ENCODE measurements around the gene COQ4. TPM values are rescaled to one million over a fixed set of nuclear protein-coding genes. Genes with fewer than 3 reads are reported as not detected.
A peak's percentile ranks its signal among the peaks of the same experiment; 100 is the strongest.

Gene COQ4
- total RNA-seq, 1 donor from 2014 or later: 58.5 TPM

DNA sequence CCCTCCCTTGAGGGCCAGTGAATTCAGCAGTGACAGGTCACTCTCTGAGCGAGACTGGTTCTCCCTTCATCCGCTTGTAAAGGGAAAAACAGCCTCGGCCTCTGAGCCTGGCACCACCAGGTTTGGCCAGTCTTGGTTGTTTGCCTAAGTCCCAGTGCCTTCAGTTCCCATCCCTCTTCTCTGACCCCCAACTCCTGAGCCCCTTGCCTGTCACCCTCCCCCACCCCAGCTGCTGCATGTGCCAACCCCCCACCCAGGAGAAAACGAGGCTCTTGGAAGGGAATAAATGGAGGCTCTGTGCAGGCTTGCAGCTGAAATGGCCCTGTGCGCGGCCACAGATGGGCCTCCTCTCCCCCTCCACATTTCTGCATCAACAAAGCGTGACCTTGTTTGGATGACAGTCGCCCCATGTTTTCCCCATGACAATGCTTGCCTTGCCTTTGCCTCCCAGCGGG is 51.6 kb downstream of the COQ4 start:
- H3K27me3 Mint-ChIP-seq: no peaks in the 10 kb centered on the region
- TF ChIP-seq, protein P1, sequence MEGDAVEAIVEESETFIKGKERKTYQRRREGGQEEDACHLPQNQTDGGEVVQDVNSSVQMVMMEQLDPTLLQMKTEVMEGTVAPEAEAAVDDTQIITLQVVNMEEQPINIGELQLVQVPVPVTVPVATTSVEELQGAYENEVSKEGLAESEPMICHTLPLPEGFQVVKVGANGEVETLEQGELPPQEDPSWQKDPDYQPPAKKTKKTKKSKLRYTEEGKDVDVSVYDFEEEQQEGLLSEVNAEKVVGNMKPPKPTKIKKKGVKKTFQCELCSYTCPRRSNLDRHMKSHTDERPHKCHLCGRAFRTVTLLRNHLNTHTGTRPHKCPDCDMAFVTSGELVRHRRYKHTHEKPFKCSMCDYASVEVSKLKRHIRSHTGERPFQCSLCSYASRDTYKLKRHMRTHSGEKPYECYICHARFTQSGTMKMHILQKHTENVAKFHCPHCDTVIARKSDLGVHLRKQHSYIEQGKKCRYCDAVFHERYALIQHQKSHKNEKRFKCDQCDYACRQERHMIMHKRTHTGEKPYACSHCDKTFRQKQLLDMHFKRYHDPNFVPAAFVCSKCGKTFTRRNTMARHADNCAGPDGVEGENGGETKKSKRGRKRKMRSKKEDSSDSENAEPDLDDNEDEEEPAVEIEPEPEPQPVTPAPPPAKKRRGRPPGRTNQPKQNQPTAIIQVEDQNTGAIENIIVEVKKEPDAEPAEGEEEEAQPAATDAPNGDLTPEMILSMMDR (conservative IDR thresholded peaks at IDR 0.05): no peak

GRCh38 chr9:128375865-128376264 is 53.2 kb downstream of the COQ4 start:
- Mint-ChIP-seq H3K27ac (no peak overlapping the region), H3K9me3 (no peaks in the 10 kb centered on the region), H3K4me1 (ENCODE audit: unreplicated experiment) (peaks cover 20% of the 10 kb centered on the region), H3K4me3 (no peak overlapping the region), H3K36me3 (no peaks in the 10 kb centered on the region), H3K27me3 (no peaks in the 10 kb centered on the region)
- DNase-seq (ENCODE audit: extremely low spot score, unreplicated experiment): no peak
- TF ChIP-seq, protein P1 (conservative IDR thresholded peaks at IDR 0.05): no peak

More for the DNA sequence above, 51.6 kb downstream of the COQ4 start:
- no peaks in the 10 kb centered on the region for H3K9me3 Mint-ChIP-seq
- peaks cover 29% of the 10 kb centered on the region for H3K4me1 Mint-ChIP-seq (ENCODE audit: unreplicated experiment)
- no peak overlapping the region for H3K4me3 Mint-ChIP-seq
- no peaks in the 10 kb centered on the region for H3K36me3 Mint-ChIP-seq
- no peak overlapping the region for H3K27ac Mint-ChIP-seq
- no peak for DNase-seq (ENCODE audit: extremely low spot score, unreplicated experiment)

- no peaks in the 10 kb centered on the region for H3K9me3 Mint-ChIP-seq
- H3K36me3 Mint-ChIP-seq: peaks cover 5% of the 10 kb centered on the region
- H3K27me3 Mint-ChIP-seq: no peaks in the 10 kb centered on the region
- H3K4me1 Mint-ChIP-seq (ENCODE audit: unreplicated experiment): peaks cover 4% of the 10 kb centered on the region
- TF ChIP-seq, protein P1 (conservative IDR thresholded peaks at IDR 0.05): no peak
- no peak for DNase-seq (ENCODE audit: extremely low spot score, unreplicated experiment)
- H3K4me3 Mint-ChIP-seq: no peak overlapping the region
- H3K27ac Mint-ChIP-seq: no peak overlapping the region
Observed at GRCh38 chr9:128382261-128382660, 59.6 kb downstream of the COQ4 start.

DNA sequence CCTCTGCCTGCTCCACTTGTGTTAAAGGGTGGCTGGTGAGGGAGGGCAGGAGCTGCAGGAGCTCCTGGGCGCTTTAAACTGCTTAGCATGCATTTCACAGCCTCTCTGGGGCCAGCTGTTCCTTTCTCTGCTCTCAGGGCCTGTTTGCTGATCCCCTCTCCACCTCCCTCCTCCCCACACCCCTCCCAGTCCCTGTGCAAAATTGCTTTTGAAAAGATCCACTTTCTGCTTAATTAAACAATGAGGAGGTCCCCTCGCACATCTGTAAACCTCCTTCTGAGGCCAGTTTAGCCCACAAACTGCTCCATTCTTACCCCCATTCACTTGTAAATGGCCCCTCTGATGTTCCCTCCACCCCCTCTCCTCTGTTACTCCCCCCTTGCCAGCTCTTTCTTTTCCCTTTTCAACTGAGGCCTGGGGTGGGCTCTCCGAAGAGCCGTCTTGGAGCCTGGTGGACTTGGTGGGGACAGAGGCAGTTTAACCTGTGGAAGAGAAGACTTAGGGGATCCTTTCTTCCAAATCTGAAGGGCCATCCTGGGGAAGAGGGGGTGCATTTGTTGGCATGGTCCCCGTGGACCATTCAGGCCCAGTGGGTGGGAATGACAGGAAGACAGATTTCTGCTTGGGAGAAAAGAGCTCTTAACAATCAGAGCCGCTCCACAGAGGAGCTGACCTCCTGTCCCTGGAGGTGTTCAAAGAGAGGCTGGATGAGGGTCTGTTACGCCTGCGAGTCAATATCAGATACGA is 60.5 kb downstream of the COQ4 start:
- no peak for DNase-seq (ENCODE audit: extremely low spot score, unreplicated experiment)
- H3K36me3 Mint-ChIP-seq: peaks cover 8% of the 10 kb centered on the region
- no peaks in the 10 kb centered on the region for H3K9me3 Mint-ChIP-seq
- no peaks in the 10 kb centered on the region for H3K27me3 Mint-ChIP-seq
- no peak overlapping the region for H3K27ac Mint-ChIP-seq
- TF ChIP-seq, protein P1 (conservative IDR thresholded peaks at IDR 0.05): no peak
- peaks cover 4% of the 10 kb centered on the region for H3K4me1 Mint-ChIP-seq (ENCODE audit: unreplicated experiment)
- peak overlapping the region; percentile 45 for H3K4me3 Mint-ChIP-seq

Other genes starting within 250 kb of the COQ4 start
- gene PTGES2, start 195.1 kb upstream of the COQ4 start, total RNA-seq (ENCODE audit: low replicate concordance): 67.2 and 85.0 TPM in 2 replicates
- gene LCN2, start 173.4 kb upstream of the COQ4 start, total RNA-seq (ENCODE audit: low replicate concordance): 10.7 and 12.4 TPM in 2 replicates
- 108 and 150 TPM in 2 replicates for gene BBLN, start 162.6 kb upstream of the COQ4 start, total RNA-seq (ENCODE audit: low replicate concordance)
- gene CIZ1, start 131.3 kb upstream of the COQ4 start, total RNA-seq (ENCODE audit: low replicate concordance): 141 and 186 TPM in 2 replicates
- 16.3 and 112 TPM in 2 replicates for gene DNM1, start 119.5 kb upstream of the COQ4 start, total RNA-seq (ENCODE audit: low replicate concordance)
- gene GOLGA2, start 46.8 kb upstream of the COQ4 start, total RNA-seq (ENCODE audit: low replicate concordance): 91.5 and 124 TPM in 2 replicates
- gene SWI5, start 46.6 kb upstream of the COQ4 start, total RNA-seq (ENCODE audit: low replicate concordance): 23.0 and 25.1 TPM in 2 replicates
- 32.9 and 40.4 TPM in 2 replicates for gene TRUB2, start 392 bp upstream of the COQ4 start, total RNA-seq (ENCODE audit: low replicate concordance)
- gene SLC27A4, start 17.7 kb downstream of the COQ4 start, total RNA-seq (ENCODE audit: low replicate concordance): 42.2 and 47.2 TPM in 2 replicates
- gene URM1, start 48.5 kb downstream of the COQ4 start, total RNA-seq (ENCODE audit: low replicate concordance): 56.1 and 60.3 TPM in 2 replicates
- 47.3 and 60.8 TPM in 2 replicates for gene CERCAM, start 98.0 kb downstream of the COQ4 start, total RNA-seq (ENCODE audit: low replicate concordance)
- 38.2 and 59.1 TPM in 2 replicates for gene ODF2, start 133.2 kb downstream of the COQ4 start, total RNA-seq (ENCODE audit: low replicate concordance)
- gene GLE1, start 181.9 kb downstream of the COQ4 start, total RNA-seq (ENCODE audit: low replicate concordance): 17.6 and 21.8 TPM in 2 replicates
- gene SPTAN1, start 229.7 kb downstream of the COQ4 start, total RNA-seq (ENCODE audit: low replicate concordance): 267 and 270 TPM in 2 replicates